NCI-H1105 (cell line): ENCODE measurements around the gene AQP3.
"Not testable (repeated sequence)": the region's sequence is repeated elsewhere in the genome, so short reads cannot be mapped to it uniquely, and the experiment has no call there.

Experiments used
- DNase-seq: peaks from one replicate; lab custom pipeline; 2025; lab: John Stamatoyannopoulos, UW

AQP3 gene

GRCh38 chr9:33464045-33464636, 16.7 kb upstream of the AQP3 start:
- DNase-seq = no peak

GRCh38 chr9:33463151-33463550, 15.8 kb upstream of the AQP3 start:
- DNase-seq = no peak

- no peak for DNase-seq
Measured at GRCh38 chr9:33461492-33461891, 14.1 kb upstream of the AQP3 start.

GRCh38 chr9:33460854-33461253, 13.5 kb upstream of the AQP3 start:
- DNase-seq = no peak

GRCh38 chr9:33459115-33459514, 11.7 kb upstream of the AQP3 start:
- DNase-seq = no peak

- no peak for DNase-seq
Measured at GRCh38 chr9:33458444-33458843, 11.1 kb upstream of the AQP3 start.

- no peak for DNase-seq
Measured at GRCh38 chr9:33455945-33456344, 8.6 kb upstream of the AQP3 start.

GRCh38 chr9:33455456-33455855, 8.1 kb upstream of the AQP3 start:
- not testable (repeated sequence) for DNase-seq

- DNase-seq = not testable (repeated sequence)
Measured at GRCh38 chr9:33454661-33455026, 7.3 kb upstream of the AQP3 start.

- DNase-seq = no peak
Measured at GRCh38 chr9:33453999-33454660, 6.7 kb upstream of the AQP3 start.

GRCh38 chr9:33453286-33453860, 6.0 kb upstream of the AQP3 start:
- no peak for DNase-seq

- DNase-seq = no peak
Measured at GRCh38 chr9:33452828-33453271, 5.5 kb upstream of the AQP3 start.

GRCh38 chr9:33450621-33451146, 3.3 kb upstream of the AQP3 start:
- no peak for DNase-seq

- DNase-seq = no peak
Measured at GRCh38 chr9:33449715-33450114, 2.3 kb upstream of the AQP3 start.

GRCh38 chr9:33447799-33448553, 583 bp upstream of the AQP3 start:
- no peak for DNase-seq

- no peak for DNase-seq
Measured at GRCh38 chr9:33446240-33446945, 1.0 kb downstream of the AQP3 start.

GRCh38 chr9:33445389-33446239, 1.8 kb downstream of the AQP3 start:
- DNase-seq = no peak

- no peak for DNase-seq
Measured at GRCh38 chr9:33443464-33444154, 3.8 kb downstream of the AQP3 start.

- DNase-seq = no peak
Measured at GRCh38 chr9:33443047-33443446, 4.3 kb downstream of the AQP3 start.

- DNase-seq = no peak
Measured at GRCh38 chr9:33442125-33442524, 5.3 kb downstream of the AQP3 start.
